Mesothelial cell of epicardium (in vitro differentiated cells): ENCODE measurements around the gene METAP1D. TPM values are rescaled to one million over a fixed set of nuclear protein-coding genes. Genes with fewer than 3 reads are reported as not detected.
"Not testable (repeated sequence)": the region's sequence is repeated elsewhere in the genome, so short reads cannot be mapped to it uniquely, and the experiment has no call there.

Experiments
- DNase-seq, 2 experiments: peaks; one replicate each; pipeline ENCODE4 v3.0.0; 2021; ENCODE audit warnings: low spot score in 2 of 2; ENCODE audit not compliant: unreplicated experiment in 2 of 2
- H3K27ac Mint-ChIP-seq: 2 replicates; pipeline ENCODE4 v1.8.0; 2021; ENCODE audit warnings: mixed read lengths
- H3K27me3 Mint-ChIP-seq: 2 replicates; pipeline ENCODE4 v1.8.0; 2021; ENCODE audit warnings: low read depth, mixed read lengths
- H3K36me3 Mint-ChIP-seq: 2 replicates; pipeline ENCODE4 v1.8.0; 2021; ENCODE audit warnings: mixed read lengths
- H3K4me1 Mint-ChIP-seq: 2 replicates; pipeline ENCODE4 v1.8.0; 2021; ENCODE audit warnings: mixed read lengths
- H3K4me3 Mint-ChIP-seq: 2 replicates; pipeline ENCODE4 v1.8.0; 2021; ENCODE audit warnings: mild to moderate bottlenecking, moderate library complexity, mixed read lengths
- H3K9me3 Mint-ChIP-seq: 2 replicates; pipeline ENCODE4 v1.8.0; 2021; ENCODE audit warnings: mixed read lengths
- total RNA-seq: library from RNA; stranded (reverse); gene quantifications from 3 replicates; pipeline ENCODE4 v1.2.1, GENCODE V29; 2021
- TF ChIP-seq, protein P1 (sequence below): fragments of 200-600 bp; sonication (generic); IDR thresholded peaks from one replicate; pipeline ENCODE4 v1.5.0; 2021; ENCODE audit warnings: antibody characterized with exemption; ENCODE audit not compliant: unreplicated experiment

METAP1D gene
- total RNA-seq, 1 donor from 2014 or later, result 13.5 TPM

DNA sequence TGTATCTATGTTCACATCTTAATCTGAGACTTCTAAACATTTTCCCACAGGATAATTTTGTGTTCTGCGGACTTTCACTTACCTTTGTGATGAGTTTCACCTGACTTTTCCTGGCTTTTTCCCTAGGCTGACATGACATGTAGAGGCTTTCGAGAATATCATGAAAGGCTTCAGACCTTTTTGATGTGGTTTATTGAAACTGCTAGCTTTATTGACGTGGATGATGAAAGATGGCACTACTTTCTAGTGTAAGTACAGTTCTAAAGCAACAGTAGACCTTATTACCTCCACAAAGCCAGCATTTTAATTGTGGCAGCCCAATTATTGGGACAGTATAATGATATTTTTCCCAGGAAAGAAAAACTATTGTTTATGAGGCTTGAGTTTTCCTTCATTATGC lies 34.1 kb upstream of the METAP1D start:
- Mint-ChIP-seq H3K36me3 (peaks cover 13% of the 10 kb centered on the region), H3K27me3 (no peaks in the 10 kb centered on the region), H3K4me3 (no peak overlapping the region), H3K27ac (no peak overlapping the region), H3K9me3 (no peaks in the 10 kb centered on the region), H3K4me1 (no peaks in the 10 kb centered on the region)
- DNase-seq, result no peak
- TF ChIP-seq, protein P1, sequence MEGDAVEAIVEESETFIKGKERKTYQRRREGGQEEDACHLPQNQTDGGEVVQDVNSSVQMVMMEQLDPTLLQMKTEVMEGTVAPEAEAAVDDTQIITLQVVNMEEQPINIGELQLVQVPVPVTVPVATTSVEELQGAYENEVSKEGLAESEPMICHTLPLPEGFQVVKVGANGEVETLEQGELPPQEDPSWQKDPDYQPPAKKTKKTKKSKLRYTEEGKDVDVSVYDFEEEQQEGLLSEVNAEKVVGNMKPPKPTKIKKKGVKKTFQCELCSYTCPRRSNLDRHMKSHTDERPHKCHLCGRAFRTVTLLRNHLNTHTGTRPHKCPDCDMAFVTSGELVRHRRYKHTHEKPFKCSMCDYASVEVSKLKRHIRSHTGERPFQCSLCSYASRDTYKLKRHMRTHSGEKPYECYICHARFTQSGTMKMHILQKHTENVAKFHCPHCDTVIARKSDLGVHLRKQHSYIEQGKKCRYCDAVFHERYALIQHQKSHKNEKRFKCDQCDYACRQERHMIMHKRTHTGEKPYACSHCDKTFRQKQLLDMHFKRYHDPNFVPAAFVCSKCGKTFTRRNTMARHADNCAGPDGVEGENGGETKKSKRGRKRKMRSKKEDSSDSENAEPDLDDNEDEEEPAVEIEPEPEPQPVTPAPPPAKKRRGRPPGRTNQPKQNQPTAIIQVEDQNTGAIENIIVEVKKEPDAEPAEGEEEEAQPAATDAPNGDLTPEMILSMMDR, result no peak

DNA sequence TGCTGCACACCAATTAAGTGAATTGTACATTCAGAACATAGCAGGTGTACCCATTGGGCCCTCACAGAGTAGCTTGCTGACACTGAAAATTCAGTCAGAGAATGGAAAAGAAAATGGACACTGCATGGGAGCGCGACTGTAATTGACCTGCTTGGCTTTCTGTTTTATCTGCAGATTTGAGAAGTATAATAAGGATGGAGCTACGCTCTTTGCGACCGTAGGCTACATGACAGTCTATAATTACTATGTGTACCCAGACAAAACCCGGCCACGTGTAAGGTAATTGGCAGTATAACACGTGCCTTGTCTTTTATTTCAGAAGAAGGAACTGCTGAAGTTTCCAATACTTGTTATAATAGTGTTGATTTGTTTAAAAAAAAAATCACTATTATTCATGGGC lies 33.5 kb upstream of the METAP1D start:
- Mint-ChIP-seq H3K9me3 (no peaks in the 10 kb centered on the region), H3K27me3 (no peaks in the 10 kb centered on the region), H3K4me1 (no peaks in the 10 kb centered on the region), H3K36me3 (peaks cover 15% of the 10 kb centered on the region), H3K4me3 (no peak overlapping the region), H3K27ac (no peak overlapping the region)
- TF ChIP-seq, protein P1, result no peak
- no peak for DNase-seq

DNA sequence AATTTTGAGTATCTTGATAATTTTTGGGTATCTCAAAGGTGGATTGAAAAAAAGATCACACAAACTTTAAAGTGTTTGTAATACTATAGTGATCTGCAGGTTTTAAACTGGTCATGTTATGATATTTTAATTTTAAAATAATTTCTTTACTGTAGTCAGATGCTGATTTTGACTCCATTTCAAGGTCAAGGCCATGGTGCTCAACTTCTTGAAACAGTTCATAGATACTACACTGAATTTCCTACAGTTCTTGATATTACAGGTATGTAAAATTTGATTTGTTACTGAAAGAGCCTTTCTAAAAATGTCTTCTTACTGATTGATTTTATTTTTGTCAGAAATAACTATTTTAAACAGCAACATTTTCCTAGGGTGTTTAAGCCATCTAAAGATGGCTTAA lies 33.1 kb upstream of the METAP1D start:
- TF ChIP-seq, protein P1, result no peak
- H3K4me1 Mint-ChIP-seq, result no peaks in the 10 kb centered on the region

DNA sequence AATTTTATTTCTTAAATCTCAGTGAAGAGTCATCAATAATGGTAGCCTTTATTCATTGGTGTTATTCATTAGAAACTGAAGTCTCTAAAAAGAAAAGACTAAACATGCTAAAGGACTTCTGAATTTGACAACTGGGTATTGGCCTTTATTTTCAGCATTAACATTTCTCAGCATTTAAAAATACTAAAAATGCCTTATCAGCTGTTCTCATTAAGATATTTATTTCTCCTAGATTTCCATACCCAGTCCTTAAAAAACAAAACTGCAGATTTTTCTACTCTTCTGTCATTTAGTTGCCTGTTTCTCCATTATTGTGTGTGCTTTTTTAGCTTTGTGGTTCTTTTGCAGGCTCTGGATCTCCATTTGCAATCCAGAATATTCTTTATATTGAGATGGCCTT lies 31.2 kb upstream of the METAP1D start:
- DNase-seq, result no peak
- no peak overlapping the region for H3K27ac Mint-ChIP-seq
- H3K36me3 Mint-ChIP-seq, result peaks cover 27% of the 10 kb centered on the region
- no peaks in the 10 kb centered on the region for H3K4me1 Mint-ChIP-seq
- H3K27me3 Mint-ChIP-seq, result no peaks in the 10 kb centered on the region
- no peak overlapping the region for H3K4me3 Mint-ChIP-seq
- TF ChIP-seq, protein P1, result no peak
- no peaks in the 10 kb centered on the region for H3K9me3 Mint-ChIP-seq

More for the DNA sequence above, 33.1 kb upstream of the METAP1D start:
- Mint-ChIP-seq H3K27ac (no peak overlapping the region), H3K4me3 (no peak overlapping the region), H3K36me3 (peaks cover 18% of the 10 kb centered on the region), H3K27me3 (no peaks in the 10 kb centered on the region), H3K9me3 (no peaks in the 10 kb centered on the region)
- no peak for DNase-seq

DNA sequence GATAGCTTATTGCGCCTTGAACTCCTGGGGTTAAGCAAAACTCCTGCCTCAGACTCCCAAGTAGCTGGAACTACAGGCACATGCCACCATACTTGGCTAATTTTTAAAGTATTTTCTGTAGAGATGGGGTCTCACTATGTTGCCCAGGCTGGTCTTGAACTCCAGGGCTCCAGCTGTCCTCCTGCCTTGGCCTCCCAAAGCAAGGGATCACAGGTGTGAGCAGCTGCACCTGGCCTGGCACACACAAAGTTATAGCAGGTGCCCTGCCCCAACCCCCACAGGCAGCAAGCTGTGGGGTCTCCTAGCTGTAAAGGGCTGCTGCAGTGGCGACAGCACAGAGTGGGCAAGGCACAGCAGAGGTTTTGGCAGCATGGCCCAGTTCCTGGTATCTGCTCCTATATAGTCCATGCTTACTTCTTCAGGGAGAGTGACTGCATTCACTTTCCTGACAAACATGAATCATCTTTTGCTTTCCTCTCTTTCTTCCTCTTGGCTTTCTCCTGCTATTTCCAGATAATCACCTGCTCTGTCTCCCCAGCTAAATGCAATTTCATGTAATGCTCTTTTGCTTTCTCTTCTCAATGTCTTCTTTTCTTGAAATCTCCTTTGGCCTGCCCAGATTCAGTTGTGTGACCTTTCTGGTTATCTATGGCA lies 27.3 kb upstream of the METAP1D start:
- H3K27me3 Mint-ChIP-seq, result no peaks in the 10 kb centered on the region
- no peaks in the 10 kb centered on the region for H3K4me1 Mint-ChIP-seq
- H3K27ac Mint-ChIP-seq, result no peak overlapping the region
- no peak for DNase-seq
- peaks cover 37% of the 10 kb centered on the region for H3K36me3 Mint-ChIP-seq
- TF ChIP-seq, protein P1, result no peak
- H3K9me3 Mint-ChIP-seq, result peaks cover 4% of the 10 kb centered on the region
- no peak overlapping the region for H3K4me3 Mint-ChIP-seq

- peaks cover 7% of the 10 kb centered on the region for H3K9me3 Mint-ChIP-seq
- no peak for DNase-seq
- H3K27me3 Mint-ChIP-seq, result no peaks in the 10 kb centered on the region
- H3K4me1 Mint-ChIP-seq, result no peaks in the 10 kb centered on the region
- TF ChIP-seq, protein P1, result no peak
- H3K4me3 Mint-ChIP-seq, result no peak overlapping the region
- H3K36me3 Mint-ChIP-seq, result peaks cover 50% of the 10 kb centered on the region
- H3K27ac Mint-ChIP-seq, result no peak overlapping the region
Observed at GRCh38 chr2:171979103-171979502, 20.6 kb upstream of the METAP1D start.

GRCh38 chr2:171983924-171984323 lies 15.8 kb upstream of the METAP1D start:
- H3K4me1 Mint-ChIP-seq, H3K27me3 Mint-ChIP-seq, H3K27ac Mint-ChIP-seq, H3K4me3 Mint-ChIP-seq, H3K9me3 Mint-ChIP-seq, DNase-seq: not testable (repeated sequence)
- H3K36me3 Mint-ChIP-seq, result peaks cover 20% of the 10 kb centered on the region
